Measurements from ENCODE around the gene ARGLU1. TPM values are rescaled to one million over a fixed set of nuclear protein-coding genes. Genes with fewer than 3 reads are reported as not detected.

ARGLU1 gene
- total and polyA plus RNA-seq, 2 experiments from 2014 or later: 108 to 166 TPM

DNA sequence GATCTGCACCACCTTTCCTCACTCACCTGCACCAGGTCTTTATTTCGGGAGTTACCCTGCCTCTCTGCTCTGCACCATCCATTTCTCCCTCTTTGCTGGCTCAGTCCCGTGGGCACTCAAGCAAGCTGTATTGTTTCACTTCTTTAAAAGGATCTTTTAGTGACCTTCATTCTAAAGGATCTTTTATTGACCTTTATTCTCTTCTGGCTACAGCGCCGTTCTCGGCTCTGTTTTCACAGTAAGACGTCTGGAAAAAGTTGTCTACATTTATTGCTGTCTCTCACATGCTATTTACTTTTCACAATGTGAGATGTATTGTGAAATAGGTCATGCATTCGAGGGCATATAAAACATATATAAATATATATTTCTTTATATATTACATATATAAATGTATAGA, 35.6 kb upstream of the ARGLU1 start:
- H3K4me3 Mint-ChIP-seq: no peak overlapping the region
- peaks cover 9% of the 10 kb centered on the region for H3K9me2 ChIP-seq (ENCODE audit: insufficient read depth)
- TF ChIP-seq, protein P1, sequence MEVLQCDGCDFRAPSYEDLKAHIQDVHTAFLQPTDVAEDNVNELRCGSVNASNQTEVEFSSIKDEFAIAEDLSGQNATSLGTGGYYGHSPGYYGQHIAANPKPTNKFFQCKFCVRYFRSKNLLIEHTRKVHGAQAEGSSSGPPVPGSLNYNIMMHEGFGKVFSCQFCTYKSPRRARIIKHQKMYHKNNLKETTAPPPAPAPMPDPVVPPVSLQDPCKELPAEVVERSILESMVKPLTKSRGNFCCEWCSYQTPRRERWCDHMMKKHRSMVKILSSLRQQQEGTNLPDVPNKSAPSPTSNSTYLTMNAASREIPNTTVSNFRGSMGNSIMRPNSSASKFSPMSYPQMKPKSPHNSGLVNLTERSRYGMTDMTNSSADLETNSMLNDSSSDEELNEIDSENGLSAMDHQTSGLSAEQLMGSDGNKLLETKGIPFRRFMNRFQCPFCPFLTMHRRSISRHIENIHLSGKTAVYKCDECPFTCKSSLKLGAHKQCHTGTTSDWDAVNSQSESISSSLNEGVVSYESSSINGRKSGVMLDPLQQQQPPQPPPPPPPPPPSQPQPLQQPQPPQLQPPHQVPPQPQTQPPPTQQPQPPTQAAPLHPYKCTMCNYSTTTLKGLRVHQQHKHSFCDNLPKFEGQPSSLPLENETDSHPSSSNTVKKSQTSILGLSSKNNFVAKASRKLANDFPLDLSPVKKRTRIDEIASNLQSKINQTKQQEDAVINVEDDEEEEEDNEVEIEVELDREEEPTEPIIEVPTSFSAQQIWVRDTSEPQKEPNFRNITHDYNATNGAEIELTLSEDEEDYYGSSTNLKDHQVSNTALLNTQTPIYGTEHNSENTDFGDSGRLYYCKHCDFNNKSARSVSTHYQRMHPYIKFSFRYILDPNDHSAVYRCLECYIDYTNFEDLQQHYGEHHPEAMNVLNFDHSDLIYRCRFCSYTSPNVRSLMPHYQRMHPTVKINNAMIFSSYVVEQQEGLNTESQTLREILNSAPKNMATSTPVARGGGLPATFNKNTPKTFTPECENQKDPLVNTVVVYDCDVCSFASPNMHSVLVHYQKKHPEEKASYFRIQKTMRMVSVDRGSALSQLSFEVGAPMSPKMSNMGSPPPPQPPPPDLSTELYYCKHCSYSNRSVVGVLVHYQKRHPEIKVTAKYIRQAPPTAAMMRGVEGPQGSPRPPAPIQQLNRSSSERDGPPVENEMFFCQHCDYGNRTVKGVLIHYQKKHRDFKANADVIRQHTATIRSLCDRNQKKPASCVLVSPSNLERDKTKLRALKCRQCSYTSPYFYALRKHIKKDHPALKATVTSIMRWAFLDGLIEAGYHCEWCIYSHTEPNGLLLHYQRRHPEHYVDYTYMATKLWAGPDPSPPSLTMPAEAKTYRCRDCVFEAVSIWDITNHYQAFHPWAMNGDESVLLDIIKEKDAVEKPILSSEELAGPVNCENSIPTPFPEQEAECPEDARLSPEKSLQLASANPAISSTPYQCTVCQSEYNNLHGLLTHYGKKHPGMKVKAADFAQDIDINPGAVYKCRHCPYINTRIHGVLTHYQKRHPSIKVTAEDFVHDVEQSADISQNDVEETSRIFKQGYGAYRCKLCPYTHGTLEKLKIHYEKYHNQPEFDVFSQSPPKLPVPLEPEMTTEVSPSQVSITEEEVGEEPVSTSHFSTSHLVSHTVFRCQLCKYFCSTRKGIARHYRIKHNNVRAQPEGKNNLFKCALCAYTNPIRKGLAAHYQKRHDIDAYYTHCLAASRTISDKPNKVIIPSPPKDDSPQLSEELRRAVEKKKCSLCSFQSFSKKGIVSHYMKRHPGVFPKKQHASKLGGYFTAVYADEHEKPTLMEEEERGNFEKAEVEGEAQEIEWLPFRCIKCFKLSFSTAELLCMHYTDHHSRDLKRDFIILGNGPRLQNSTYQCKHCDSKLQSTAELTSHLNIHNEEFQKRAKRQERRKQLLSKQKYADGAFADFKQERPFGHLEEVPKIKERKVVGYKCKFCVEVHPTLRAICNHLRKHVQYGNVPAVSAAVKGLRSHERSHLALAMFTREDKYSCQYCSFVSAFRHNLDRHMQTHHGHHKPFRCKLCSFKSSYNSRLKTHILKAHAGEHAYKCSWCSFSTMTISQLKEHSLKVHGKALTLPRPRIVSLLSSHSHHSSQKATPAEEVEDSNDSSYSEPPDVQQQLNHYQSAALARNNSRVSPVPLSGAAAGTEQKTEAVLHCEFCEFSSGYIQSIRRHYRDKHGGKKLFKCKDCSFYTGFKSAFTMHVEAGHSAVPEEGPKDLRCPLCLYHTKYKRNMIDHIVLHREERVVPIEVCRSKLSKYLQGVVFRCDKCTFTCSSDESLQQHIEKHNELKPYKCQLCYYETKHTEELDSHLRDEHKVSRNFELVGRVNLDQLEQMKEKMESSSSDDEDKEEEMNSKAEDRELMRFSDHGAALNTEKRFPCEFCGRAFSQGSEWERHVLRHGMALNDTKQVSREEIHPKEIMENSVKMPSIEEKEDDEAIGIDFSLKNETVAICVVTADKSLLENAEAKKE (CRISPR knock-in tag; IDR thresholded peaks at IDR 0.05): no peak
- no peak for TF ChIP-seq ZNF331 (CRISPR knock-in tag; IDR thresholded peaks at IDR 0.05; ENCODE audit: low read depth)

DNA sequence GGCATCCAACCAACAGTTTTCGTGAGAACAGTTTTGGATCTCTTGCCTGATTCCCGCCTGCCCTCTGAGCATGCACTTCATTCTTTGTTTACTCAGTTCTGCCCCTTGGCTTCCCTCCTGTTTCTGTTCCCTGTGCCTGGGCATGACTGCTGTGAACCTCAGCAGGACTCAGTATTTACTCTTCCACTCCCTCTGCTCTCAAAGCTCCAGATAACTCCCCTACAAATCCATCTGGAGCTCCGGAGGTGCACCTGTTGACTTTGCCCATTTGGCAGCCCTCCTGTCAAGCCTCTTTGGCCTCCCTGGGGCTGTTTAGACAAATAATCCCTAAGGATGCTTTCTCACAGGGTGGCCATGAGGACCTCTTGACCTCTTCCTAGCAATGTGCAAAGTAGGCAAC, 34.2 kb upstream of the ARGLU1 start:
- peaks cover 2% of the 10 kb centered on the region for H3K27me3 Mint-ChIP-seq (ENCODE audit: insufficient read depth, low read depth, poor library complexity)
- Histone ChIP-seq H3F3A (replicated peaks; ENCODE audit: low read depth) (no peaks in the 10 kb centered on the region), H3K79me2 (replicated peaks; ENCODE audit: insufficient read depth) (no peaks in the 10 kb centered on the region), H3K27ac (ENCODE audit: low read depth) (no peak overlapping the region), H4K20me1 (replicated peaks; ENCODE audit: insufficient read depth) (no peaks in the 10 kb centered on the region), H2AFZ (no peak overlapping the region), H3K9me2 (ENCODE audit: insufficient read depth) (peaks cover 9% of the 10 kb centered on the region), H3K4me2 (no peak overlapping the region), H3K36me3 (ENCODE audit: insufficient read depth) (no peaks in the 10 kb centered on the region), H3K27me3 (ENCODE audit: insufficient read depth) (no peaks in the 10 kb centered on the region), H3K4me1 (ENCODE audit: insufficient read depth) (no peaks in the 10 kb centered on the region), H3K4me3 (no peak overlapping the region)
- TF ChIP-seq NANOG (IDR thresholded peaks at IDR 0.05; ENCODE audit: borderline replicate concordance) (no peak), ZNF331 (CRISPR knock-in tag; IDR thresholded peaks at IDR 0.05; ENCODE audit: low read depth) (no peak), JUNB (IDR thresholded peaks at IDR 0.05; ENCODE audit: unreplicated experiment) (no peak), POLR2AphosphoS5 (IDR thresholded peaks at IDR 0.05; ENCODE audit: low read depth) (no peak), STAT1 (IDR thresholded peaks at IDR 0.05; ENCODE audit: unreplicated experiment) (no peak), ZNF114 (CRISPR knock-in tag; IDR thresholded peaks at IDR 0.05) (no peak)
- TF ChIP-seq, protein P2, sequence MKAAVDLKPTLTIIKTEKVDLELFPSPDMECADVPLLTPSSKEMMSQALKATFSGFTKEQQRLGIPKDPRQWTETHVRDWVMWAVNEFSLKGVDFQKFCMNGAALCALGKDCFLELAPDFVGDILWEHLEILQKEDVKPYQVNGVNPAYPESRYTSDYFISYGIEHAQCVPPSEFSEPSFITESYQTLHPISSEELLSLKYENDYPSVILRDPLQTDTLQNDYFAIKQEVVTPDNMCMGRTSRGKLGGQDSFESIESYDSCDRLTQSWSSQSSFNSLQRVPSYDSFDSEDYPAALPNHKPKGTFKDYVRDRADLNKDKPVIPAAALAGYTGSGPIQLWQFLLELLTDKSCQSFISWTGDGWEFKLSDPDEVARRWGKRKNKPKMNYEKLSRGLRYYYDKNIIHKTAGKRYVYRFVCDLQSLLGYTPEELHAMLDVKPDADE (IDR thresholded peaks at IDR 0.05): no peak
- no peaks in the 10 kb centered on the region; the same call in 2 of the 3 replicates for H3K4me1 Mint-ChIP-seq
- H3K9me3 Mint-ChIP-seq: peaks cover 3% of the 10 kb centered on the region; the same call in 2 of the 3 replicates
- DNase-seq (ENCODE audit: low spot score) (no peak), ATAC-seq (no peak)
- no peak overlapping the region for H3K27ac Mint-ChIP-seq
- H3K36me3 Mint-ChIP-seq (ENCODE audit: low read depth): no peaks in the 10 kb centered on the region; the same call in 2 of the 3 replicates
- no peak overlapping the region for H3K4me3 Mint-ChIP-seq

More for the DNA sequence above, 35.6 kb upstream of the ARGLU1 start:
- H3F3A ChIP-seq (replicated peaks; ENCODE audit: low read depth): no peaks in the 10 kb centered on the region
- no peaks in the 10 kb centered on the region; the same call in 2 of the 3 replicates for H3K4me1 Mint-ChIP-seq
- H3K27me3 ChIP-seq (ENCODE audit: insufficient read depth): no peaks in the 10 kb centered on the region
- H3K36me3 Mint-ChIP-seq (ENCODE audit: low read depth): no peaks in the 10 kb centered on the region
- no peak overlapping the region for H3K27ac Mint-ChIP-seq
- no peaks in the 10 kb centered on the region for H3K36me3 ChIP-seq (ENCODE audit: insufficient read depth)
- H3K27me3 Mint-ChIP-seq (ENCODE audit: insufficient read depth, low read depth, poor library complexity): peaks cover 2% of the 10 kb centered on the region
- H3K4me3 ChIP-seq: no peak overlapping the region
- no peaks in the 10 kb centered on the region for H3K79me2 ChIP-seq (replicated peaks; ENCODE audit: insufficient read depth)
- no peak overlapping the region for H3K4me2 ChIP-seq
- no peaks in the 10 kb centered on the region for H4K20me1 ChIP-seq (replicated peaks; ENCODE audit: insufficient read depth)
- ATAC-seq (no peak), DNase-seq (ENCODE audit: low spot score) (no peak)
- no peaks in the 10 kb centered on the region; the same call in 2 of the 3 replicates for H3K9me3 Mint-ChIP-seq
- H3K27ac ChIP-seq (ENCODE audit: low read depth): no peak overlapping the region
- no peak overlapping the region for H2AFZ ChIP-seq
- H3K4me1 ChIP-seq (ENCODE audit: insufficient read depth): no peaks in the 10 kb centered on the region

All from GM23338 (cell line).